ENCODE data around the gene ATP8B3.
A peak's percentile ranks its signal among the peaks of the same experiment; 100 is the strongest.

ATP8B3 gene

GRCh38 chr19:1830568-1830967 lies 18.5 kb upstream of the ATP8B3 start:
- no peaks in the 10 kb centered on the region for H3K9me3 Mint-ChIP-seq
- no peak for DNase-seq
- H3K27me3 Mint-ChIP-seq, result no peaks in the 10 kb centered on the region
- no peak overlapping the region for H3K4me3 Mint-ChIP-seq
- H3K36me3 Mint-ChIP-seq (ENCODE audit: low read depth), result peaks cover 41% of the 10 kb centered on the region
- peaks cover 4% of the 10 kb centered on the region for H3K4me1 Mint-ChIP-seq (ENCODE audit: low read depth)
- no peak overlapping the region for H3K27ac Mint-ChIP-seq

GRCh38 chr19:1829958-1830357 lies 17.9 kb upstream of the ATP8B3 start:
- no peak for DNase-seq
- peak overlapping the region; percentile 51 for H3K27ac Mint-ChIP-seq
- H3K4me1 Mint-ChIP-seq (ENCODE audit: low read depth), result peaks cover 4% of the 10 kb centered on the region
- H3K27me3 Mint-ChIP-seq, result no peaks in the 10 kb centered on the region
- H3K36me3 Mint-ChIP-seq (ENCODE audit: low read depth), result peaks cover 41% of the 10 kb centered on the region
- H3K4me3 Mint-ChIP-seq, result no peak overlapping the region
- H3K9me3 Mint-ChIP-seq, result no peaks in the 10 kb centered on the region

- Mint-ChIP-seq H3K4me1 (ENCODE audit: low read depth) (peaks cover 4% of the 10 kb centered on the region), H3K9me3 (no peaks in the 10 kb centered on the region), H3K27me3 (no peaks in the 10 kb centered on the region), H3K27ac (no peak overlapping the region), H3K36me3 (ENCODE audit: low read depth) (peaks cover 47% of the 10 kb centered on the region), H3K4me3 (no peak overlapping the region)
- DNase-seq, result no peak
Observed at GRCh38 chr19:1828279-1829238, 16.5 kb upstream of the ATP8B3 start.

- no peak for DNase-seq
- no peaks in the 10 kb centered on the region for H3K9me3 Mint-ChIP-seq
Observed at GRCh38 chr19:1827566-1828278, 15.6 kb upstream of the ATP8B3 start.

DNA sequence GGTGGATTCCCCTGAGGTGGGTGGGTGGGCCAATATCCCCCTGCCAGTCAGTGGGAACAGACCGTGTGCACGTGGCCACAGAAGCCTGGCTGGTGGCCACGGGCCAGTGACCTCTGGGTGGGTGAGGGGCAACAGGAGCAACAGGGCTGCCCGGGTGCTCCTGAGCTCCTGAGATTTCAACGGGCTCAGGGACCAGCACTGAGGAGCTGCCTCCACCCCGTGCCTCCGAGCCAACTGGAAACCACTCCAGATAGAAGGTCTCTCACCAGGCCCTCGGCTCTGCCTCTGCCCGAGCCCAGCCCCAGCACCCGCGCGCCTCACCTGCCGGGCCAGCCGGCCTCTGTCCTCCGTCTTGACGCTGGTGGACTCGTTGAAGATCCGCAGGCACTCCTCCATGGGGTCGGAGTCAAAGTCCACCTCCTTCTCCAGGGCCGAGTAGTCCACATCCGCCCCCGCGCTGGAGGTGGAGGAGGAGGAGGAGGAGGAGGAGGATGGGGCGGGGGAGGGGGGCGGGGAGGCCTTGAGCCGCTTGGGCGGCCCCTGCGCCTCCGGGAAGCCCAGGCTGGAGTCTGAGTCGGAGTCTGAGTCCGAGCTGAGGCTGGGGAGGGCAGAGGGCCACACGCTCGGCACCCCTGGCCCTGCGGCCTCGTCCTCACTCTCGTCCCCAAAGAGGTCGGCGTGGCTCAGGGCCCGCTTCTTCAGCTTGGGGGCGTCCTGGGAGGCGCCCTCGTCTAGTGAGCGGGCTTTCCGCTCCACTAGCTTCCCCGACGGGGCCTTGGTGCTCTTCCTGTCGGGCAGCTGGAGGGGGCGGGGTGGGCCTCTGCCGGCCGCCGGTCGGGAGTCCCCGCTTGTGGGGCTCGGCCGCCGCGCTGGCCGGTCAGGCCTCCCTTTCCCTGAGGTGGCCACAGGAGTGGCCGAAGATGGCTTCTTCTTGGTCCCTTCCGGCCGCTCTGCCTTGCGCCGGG lies 14.8 kb upstream of the ATP8B3 start:
- Mint-ChIP-seq H3K27me3 (no peaks in the 10 kb centered on the region), H3K9me3 (no peaks in the 10 kb centered on the region), H3K27ac (no peak overlapping the region), H3K4me1 (ENCODE audit: low read depth) (peaks cover 4% of the 10 kb centered on the region), H3K36me3 (ENCODE audit: low read depth) (peaks cover 55% of the 10 kb centered on the region), H3K4me3 (no peak overlapping the region)
- no peak for DNase-seq

More at GRCh38 chr19:1827566-1828278, 15.6 kb upstream of the ATP8B3 start:
- peaks cover 4% of the 10 kb centered on the region for H3K4me1 Mint-ChIP-seq (ENCODE audit: low read depth)
- peaks cover 50% of the 10 kb centered on the region for H3K36me3 Mint-ChIP-seq (ENCODE audit: low read depth)
- H3K27ac Mint-ChIP-seq, result no peak overlapping the region
- no peaks in the 10 kb centered on the region for H3K27me3 Mint-ChIP-seq
- H3K4me3 Mint-ChIP-seq, result no peak overlapping the region

DNA sequence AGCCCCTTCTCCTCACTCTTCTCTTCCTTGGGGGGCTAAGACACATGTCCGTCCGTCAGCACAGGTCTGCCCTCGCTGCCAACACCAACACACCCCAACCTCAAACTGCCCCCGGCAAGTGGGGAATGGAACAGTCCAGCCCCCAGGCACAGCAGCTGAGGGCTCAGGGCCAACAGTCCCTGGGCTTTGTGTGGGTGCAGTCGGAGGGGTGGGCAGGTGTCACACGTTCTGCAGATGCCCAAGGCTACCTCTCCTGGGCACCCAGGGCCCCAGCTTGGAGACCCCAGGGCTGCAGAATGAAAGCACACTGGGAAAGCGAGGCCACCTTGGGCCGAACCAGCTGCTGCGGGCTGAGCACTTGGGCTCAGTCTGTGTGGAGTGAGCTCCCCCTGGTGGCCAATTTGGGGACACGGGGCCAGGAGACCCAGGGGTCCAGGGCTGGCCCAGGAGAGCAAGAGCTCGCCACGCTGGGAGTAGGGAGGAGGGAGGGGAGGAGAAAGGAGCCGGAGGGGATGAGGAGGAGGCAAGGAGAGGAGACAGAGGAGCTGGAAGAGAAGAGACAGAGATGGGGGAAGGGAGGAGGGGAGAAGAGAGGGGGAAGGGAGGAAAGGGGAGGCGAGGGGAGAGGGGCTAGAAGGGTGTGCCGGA lies 14.0 kb upstream of the ATP8B3 start:
- H3K4me3 Mint-ChIP-seq, result no peak overlapping the region
- peaks cover 59% of the 10 kb centered on the region for H3K36me3 Mint-ChIP-seq (ENCODE audit: low read depth)
- H3K9me3 Mint-ChIP-seq, result no peaks in the 10 kb centered on the region
- peaks cover 4% of the 10 kb centered on the region for H3K4me1 Mint-ChIP-seq (ENCODE audit: low read depth)
- DNase-seq, result peak; percentile 83
- H3K27me3 Mint-ChIP-seq, result no peaks in the 10 kb centered on the region
- H3K27ac Mint-ChIP-seq, result peak overlapping the region; percentile 27

DNA sequence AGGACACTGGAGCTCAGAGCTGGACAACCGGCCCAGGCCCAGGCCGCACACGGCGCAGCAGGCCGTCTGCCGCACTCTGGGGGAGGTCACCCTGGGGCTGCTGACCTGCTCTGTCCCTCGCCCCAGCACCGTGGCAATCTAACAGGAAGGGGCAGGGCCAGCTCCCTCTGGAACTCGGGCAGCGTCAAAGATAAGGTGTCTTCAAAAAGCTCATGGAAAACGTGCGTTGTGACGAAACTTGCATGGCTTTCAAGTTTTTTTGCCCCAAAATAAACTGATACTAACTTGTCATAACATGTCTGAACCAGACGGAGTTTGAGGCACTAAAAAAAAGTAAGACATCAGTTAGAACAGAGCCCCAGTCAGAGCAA lies 12.2 kb upstream of the ATP8B3 start:
- Mint-ChIP-seq H3K9me3 (no peaks in the 10 kb centered on the region), H3K27me3 (no peaks in the 10 kb centered on the region), H3K4me1 (ENCODE audit: low read depth) (peaks cover 4% of the 10 kb centered on the region), H3K4me3 (no peak overlapping the region), H3K27ac (no peak overlapping the region), H3K36me3 (ENCODE audit: low read depth) (peaks cover 58% of the 10 kb centered on the region)
- no peak for DNase-seq

- Mint-ChIP-seq H3K36me3 (ENCODE audit: low read depth) (peaks cover 57% of the 10 kb centered on the region), H3K9me3 (no peaks in the 10 kb centered on the region), H3K4me1 (ENCODE audit: low read depth) (peaks cover 4% of the 10 kb centered on the region), H3K4me3 (no peak overlapping the region), H3K27me3 (no peaks in the 10 kb centered on the region), H3K27ac (no peak overlapping the region)
- no peak for DNase-seq
Observed at GRCh38 chr19:1823539-1824251, 11.6 kb upstream of the ATP8B3 start.

- Mint-ChIP-seq H3K27me3 (no peaks in the 10 kb centered on the region), H3K27ac (no peak overlapping the region), H3K4me1 (ENCODE audit: low read depth) (peaks cover 4% of the 10 kb centered on the region), H3K4me3 (no peak overlapping the region), H3K36me3 (ENCODE audit: low read depth) (peaks cover 63% of the 10 kb centered on the region), H3K9me3 (no peaks in the 10 kb centered on the region)
- DNase-seq, result no peak
Observed at GRCh38 chr19:1823020-1823419, 10.9 kb upstream of the ATP8B3 start.

DNA sequence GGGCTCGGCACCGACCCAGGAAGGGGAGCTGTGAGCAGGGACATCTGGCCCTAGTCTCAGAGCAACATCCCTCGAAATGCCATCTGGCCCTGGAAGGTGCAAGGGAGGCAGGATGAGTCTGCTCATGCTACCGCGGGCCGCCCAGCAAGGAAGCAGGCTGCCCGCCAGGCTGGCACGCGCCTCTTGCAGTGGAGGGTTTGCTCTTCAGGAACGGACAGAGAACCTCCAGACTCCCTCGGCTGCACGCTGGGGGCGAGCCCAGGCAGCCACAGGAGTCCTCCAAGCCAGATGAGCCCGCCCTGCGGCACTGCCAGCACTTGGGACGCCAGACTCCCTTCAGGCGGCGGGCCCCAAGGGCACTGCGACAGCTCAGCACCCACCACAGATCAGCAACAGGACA lies 10.1 kb upstream of the ATP8B3 start:
- no peaks in the 10 kb centered on the region for H3K27me3 Mint-ChIP-seq
- peaks cover 4% of the 10 kb centered on the region for H3K4me1 Mint-ChIP-seq (ENCODE audit: low read depth)
- H3K4me3 Mint-ChIP-seq, result no peak overlapping the region
- H3K9me3 Mint-ChIP-seq, result no peaks in the 10 kb centered on the region
- no peak overlapping the region for H3K27ac Mint-ChIP-seq
- H3K36me3 Mint-ChIP-seq (ENCODE audit: low read depth), result peaks cover 71% of the 10 kb centered on the region
- DNase-seq, result no peak

GRCh38 chr19:1819341-1820255 lies 7.5 kb upstream of the ATP8B3 start:
- H3K36me3 Mint-ChIP-seq (ENCODE audit: low read depth), result peaks cover 81% of the 10 kb centered on the region
- no peaks in the 10 kb centered on the region for H3K4me1 Mint-ChIP-seq (ENCODE audit: low read depth)
- H3K9me3 Mint-ChIP-seq, result no peaks in the 10 kb centered on the region
- H3K4me3 Mint-ChIP-seq, result no peak overlapping the region
- no peak overlapping the region for H3K27ac Mint-ChIP-seq
- DNase-seq, result no peak
- no peaks in the 10 kb centered on the region for H3K27me3 Mint-ChIP-seq

- Mint-ChIP-seq H3K4me1 (ENCODE audit: low read depth) (peaks cover 2% of the 10 kb centered on the region), H3K27me3 (no peaks in the 10 kb centered on the region), H3K4me3 (no peak overlapping the region), H3K9me3 (no peaks in the 10 kb centered on the region), H3K27ac (no peak overlapping the region), H3K36me3 (ENCODE audit: low read depth) (peaks cover 72% of the 10 kb centered on the region)
- no peak for DNase-seq
Observed at GRCh38 chr19:1818549-1819195, 6.6 kb upstream of the ATP8B3 start.
